Measurements from ENCODE around the gene DNAJA4. TPM values are rescaled to one million over a fixed set of nuclear protein-coding genes. Genes with fewer than 3 reads are reported as not detected.

The DNAJA4 gene
- polyA plus RNA-seq, 3 donors from 2014 or later: 3.1 to 8.2 (median 7.4) TPM

Other genes starting within 250 kb of the DNAJA4 start
- gene TBC1D2B, start 186.9 kb upstream of the DNAJA4 start, polyA plus RNA-seq: 10 to 100 TPM in 1 of 3 donors, 1 to 10 TPM in 2; 3.5 to 10.2 (median 7.8) TPM
- gene SH2D7, start 172.0 kb upstream of the DNAJA4 start, polyA plus RNA-seq: not detected
- 1 to 10 TPM in 2 of 3 donors, not detected in 1; 1.8 to 2.8 TPM for gene CIB2, start 133.1 kb upstream of the DNAJA4 start, polyA plus RNA-seq
- gene IDH3A, start 115.2 kb upstream of the DNAJA4 start, polyA plus RNA-seq: 10 to 100 TPM; 39.6 to 59.7 (median 41.4) TPM
- under 1 TPM in 1 of 3 donors, not detected in 2; 0.07 TPM for gene ACSBG1, start 30.0 kb upstream of the DNAJA4 start, polyA plus RNA-seq
- gene SKIC8, start 35.0 kb downstream of the DNAJA4 start, polyA plus RNA-seq: 100 to 1,000 TPM in 2 of 3 donors, 10 to 100 TPM in 1; 73.4 to 147 (median 105) TPM
- gene CRABP1, start 75.8 kb downstream of the DNAJA4 start, polyA plus RNA-seq: not detected
- 10 to 100 TPM; 10.5 to 30.5 (median 13.8) TPM for gene IREB2, start 173.7 kb downstream of the DNAJA4 start, polyA plus RNA-seq
- under 1 TPM in 1 of 3 donors, not detected in 2; 0.31 TPM for gene HYKK, start 243.0 kb downstream of the DNAJA4 start, polyA plus RNA-seq